IMR-90 (cell line): Measurements from ENCODE around the gene C20orf202.

Experiments
- POLR2A ChIP-seq: IDR thresholded peaks from 2 replicates; pipeline ENCODE4 v1.6.1; 2012; ENCODE audit warnings: mild to moderate bottlenecking, low read depth, low read length
- RAD21 ChIP-seq: IDR thresholded peaks from 2 replicates; pipeline ENCODE4 v1.6.1; 2012; ENCODE audit warnings: low read length, improper control_type of control experiment
- TF ChIP-seq, protein P1 (sequence below): conservative IDR thresholded peaks from 2 replicates; pipeline ENCODE4 v1.5.1; 2012; ENCODE audit warnings: mild to moderate bottlenecking, low read depth, low read length, improper control_type of control experiment
- TF ChIP-seq, protein P2 (sequence below): fragments of 150-350 bp; IDR thresholded peaks from 2 replicates; pipeline ENCODE4 v1.6.1; 2016; ENCODE audit warnings: low read depth, mild to moderate bottlenecking, low read length, moderate library complexity, borderline replicate concordance

- TF ChIP-seq, protein P1, sequence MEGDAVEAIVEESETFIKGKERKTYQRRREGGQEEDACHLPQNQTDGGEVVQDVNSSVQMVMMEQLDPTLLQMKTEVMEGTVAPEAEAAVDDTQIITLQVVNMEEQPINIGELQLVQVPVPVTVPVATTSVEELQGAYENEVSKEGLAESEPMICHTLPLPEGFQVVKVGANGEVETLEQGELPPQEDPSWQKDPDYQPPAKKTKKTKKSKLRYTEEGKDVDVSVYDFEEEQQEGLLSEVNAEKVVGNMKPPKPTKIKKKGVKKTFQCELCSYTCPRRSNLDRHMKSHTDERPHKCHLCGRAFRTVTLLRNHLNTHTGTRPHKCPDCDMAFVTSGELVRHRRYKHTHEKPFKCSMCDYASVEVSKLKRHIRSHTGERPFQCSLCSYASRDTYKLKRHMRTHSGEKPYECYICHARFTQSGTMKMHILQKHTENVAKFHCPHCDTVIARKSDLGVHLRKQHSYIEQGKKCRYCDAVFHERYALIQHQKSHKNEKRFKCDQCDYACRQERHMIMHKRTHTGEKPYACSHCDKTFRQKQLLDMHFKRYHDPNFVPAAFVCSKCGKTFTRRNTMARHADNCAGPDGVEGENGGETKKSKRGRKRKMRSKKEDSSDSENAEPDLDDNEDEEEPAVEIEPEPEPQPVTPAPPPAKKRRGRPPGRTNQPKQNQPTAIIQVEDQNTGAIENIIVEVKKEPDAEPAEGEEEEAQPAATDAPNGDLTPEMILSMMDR, result no peak
- TF ChIP-seq POLR2A (no peak), RAD21 (no peak)
- TF ChIP-seq, protein P2, sequence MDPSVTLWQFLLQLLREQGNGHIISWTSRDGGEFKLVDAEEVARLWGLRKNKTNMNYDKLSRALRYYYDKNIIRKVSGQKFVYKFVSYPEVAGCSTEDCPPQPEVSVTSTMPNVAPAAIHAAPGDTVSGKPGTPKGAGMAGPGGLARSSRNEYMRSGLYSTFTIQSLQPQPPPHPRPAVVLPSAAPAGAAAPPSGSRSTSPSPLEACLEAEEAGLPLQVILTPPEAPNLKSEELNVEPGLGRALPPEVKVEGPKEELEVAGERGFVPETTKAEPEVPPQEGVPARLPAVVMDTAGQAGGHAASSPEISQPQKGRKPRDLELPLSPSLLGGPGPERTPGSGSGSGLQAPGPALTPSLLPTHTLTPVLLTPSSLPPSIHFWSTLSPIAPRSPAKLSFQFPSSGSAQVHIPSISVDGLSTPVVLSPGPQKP, result no peak
Measured at GRCh38 chr20:1180949-1181348, 22.3 kb upstream of the C20orf202 start.
